Measurements from ENCODE around the gene VSIR.

The VSIR gene

DNA sequence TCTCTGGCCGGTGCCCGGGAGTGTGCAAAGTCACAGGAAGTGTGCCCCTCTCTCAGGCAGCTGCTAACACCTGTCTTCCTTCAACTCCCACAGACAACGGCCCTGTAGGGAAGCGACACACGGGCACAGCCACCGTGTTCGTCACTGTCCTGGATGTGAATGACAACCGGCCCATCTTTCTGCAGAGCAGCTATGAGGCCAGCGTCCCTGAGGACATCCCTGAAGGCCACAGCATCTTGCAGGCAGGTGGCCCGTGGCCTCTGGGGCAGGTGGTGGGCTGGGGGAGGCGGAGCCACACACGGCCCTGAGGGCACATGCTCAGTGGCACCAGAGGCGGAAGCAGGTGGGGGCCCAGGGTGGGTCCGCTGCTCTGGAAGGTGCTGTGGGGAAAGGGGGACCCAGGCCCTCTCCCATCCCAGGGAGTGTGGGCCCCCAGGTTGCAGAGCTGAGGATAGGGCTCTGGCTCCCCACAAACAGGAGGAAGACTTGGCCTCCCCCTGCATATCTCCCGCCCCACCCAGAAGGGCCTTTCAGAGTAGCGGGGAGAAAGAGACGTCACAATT lies 60.7 kb downstream of the VSIR start:
- DNase-seq (ENCODE audit: low read depth): no peak

DNA sequence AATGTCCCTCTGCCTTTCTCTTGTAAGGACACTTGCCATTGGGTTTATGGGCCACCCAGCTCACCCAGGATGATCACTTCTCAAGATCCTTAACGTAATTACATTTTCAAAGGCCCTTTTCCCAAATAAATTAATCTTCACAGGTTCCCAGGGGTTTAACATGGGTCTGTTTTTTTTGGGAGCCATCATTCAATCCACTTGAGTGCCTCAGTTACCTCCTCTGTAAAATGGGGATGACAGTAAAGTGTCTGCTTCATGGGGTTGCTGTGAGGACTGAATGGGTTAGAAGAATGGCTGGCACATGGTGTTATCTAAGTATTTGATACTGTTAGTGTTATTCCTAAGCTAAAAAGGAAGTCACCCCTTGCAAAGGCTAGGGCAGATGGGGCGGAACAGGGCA lies 61.1 kb downstream of the VSIR start:
- DNase-seq (ENCODE audit: low read depth): no peak

DNA sequence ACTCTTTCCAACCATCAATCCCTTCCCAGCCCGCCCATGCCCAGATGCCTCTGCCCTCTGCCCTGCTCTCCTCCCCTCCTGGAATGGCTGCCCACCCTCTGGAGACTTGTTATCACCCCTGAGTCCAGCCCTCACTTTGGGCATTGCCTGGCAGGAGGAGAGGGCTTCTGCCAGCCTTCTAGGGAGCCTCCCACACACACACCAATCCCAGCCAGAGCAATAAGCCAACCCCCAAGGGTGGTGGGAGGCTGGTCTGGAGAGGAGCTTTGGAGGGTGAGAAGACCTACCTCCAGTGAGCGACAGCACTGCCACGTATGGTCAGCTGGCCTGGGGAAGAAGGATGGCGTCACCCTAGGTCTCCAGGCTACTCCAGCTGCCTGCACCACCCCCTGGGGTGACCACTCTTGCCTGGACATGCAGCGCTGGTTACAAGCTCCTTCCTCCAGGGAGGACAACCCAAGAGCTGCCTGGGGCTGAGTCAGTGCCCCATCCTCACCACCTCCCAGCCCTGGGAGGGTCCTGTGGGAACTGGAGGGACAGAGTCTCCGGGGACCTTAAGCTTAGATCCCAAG lies 62.2 kb downstream of the VSIR start:
- no peak for DNase-seq (ENCODE audit: low read depth)

DNA sequence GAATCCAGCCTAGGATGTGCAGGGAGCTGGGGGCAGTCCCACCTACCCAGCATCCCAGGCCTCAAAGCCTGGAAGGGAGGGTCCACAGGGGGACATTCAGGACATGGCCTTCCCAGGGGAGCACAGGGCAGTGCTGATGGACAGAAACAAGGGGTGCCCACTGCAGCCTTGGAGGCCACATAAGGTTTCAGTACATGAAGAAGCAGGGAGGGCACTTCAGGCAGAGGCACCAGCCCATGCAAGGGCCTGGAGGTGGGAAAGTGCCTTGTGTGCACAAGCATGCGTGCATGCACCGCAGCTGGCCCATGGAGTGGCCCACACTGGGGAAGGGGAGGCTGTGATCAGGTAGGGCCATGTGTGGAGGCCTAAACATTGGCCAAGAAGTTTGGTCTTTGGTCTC lies 62.8 kb downstream of the VSIR start:
- DNase-seq (ENCODE audit: low read depth): no peak

DNA sequence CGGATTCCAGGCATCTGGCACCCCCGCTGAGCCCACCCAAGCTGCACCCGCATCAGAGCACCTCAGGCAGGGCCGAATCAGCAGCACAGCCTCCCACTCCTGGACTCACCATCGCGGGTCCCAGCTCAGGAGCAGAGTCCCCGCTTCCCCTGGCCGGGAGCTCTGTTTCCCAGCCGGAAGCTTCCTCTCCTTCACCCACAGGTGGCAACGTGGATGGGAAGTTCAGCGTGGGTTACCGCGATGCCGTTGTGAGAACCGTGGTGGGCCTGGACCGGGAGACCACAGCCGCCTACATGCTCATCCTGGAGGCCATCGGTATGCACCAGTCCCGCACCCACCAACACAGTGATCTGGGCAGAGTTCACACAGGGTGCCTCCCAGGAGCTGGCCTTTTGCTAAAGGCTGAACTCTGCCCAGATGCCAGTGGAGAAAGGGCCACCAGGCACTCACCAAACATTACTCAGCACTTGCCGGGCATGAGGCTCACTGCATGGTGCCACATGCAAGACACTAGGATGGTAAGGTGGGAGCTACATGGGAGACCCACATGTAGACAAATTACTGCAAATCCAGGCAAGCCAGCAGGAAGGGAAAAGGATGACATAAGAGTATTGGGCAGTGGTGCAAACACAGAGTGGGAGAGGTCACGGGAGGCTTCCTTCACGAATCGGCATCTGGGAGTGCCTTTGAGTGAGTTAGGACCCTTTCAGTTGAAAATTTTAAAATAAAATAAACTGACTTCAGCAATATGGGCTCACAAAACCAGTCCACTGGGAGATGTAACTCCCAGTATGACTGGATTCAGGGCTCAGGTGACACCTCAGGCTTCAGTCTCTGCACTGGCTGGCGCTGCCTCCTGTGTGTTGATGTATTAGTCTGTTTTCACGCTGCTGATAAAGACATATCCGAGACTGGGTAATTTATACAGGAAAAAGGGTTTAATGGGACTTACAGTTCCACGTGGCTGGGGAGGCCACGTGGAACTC lies 64.1 kb downstream of the VSIR start:
- DNase-seq (ENCODE audit: low read depth): no peak

DNA sequence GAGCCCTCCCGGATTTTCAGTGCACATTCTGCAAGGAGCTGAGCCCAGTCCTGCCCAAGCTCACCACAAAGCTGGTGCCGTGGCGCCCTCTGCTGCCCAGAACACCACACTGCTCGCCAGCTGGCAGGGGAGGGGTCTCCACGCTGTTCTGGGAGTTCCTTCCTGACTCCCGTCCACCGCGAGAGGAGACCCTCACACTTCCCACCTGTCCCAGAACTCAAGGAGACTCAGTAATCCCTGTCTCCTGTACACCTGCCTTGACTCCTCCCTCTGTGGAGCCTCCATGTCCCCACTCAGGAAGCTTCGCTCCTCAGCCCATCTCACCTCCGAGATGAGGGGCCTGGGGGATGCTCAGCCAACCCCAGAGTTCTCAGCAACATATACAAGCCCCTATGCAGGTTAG lies 65.0 kb downstream of the VSIR start:
- peak; percentile 33 for DNase-seq (ENCODE audit: low read depth)

DNA sequence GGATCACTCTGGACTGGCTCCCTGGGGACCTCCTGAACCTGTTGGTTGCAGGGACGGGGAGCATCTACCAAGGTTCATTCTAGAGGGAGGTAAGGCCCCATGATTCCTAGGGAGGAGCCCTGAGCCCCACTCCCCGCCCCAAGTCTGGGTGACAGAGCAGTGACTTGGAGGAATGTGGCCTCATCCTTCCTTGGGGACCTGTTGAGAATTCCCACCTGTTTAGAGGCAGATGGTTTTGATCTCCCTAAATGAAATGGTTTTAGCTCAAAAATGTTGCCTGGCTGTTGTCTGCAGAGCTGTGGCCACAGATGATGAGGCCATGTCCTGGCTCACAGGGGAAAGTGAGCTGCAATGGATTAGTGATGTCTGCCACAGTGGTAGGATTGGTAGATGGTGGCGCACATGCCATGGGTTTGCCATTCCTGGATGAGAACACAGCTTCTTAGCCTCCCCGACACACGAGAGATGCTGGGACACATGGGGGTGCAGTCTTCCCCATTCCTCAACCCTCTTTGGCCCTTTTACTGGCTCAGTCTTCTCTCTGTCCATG lies 66.0 kb downstream of the VSIR start:
- no peak for DNase-seq (ENCODE audit: low read depth)

DNA sequence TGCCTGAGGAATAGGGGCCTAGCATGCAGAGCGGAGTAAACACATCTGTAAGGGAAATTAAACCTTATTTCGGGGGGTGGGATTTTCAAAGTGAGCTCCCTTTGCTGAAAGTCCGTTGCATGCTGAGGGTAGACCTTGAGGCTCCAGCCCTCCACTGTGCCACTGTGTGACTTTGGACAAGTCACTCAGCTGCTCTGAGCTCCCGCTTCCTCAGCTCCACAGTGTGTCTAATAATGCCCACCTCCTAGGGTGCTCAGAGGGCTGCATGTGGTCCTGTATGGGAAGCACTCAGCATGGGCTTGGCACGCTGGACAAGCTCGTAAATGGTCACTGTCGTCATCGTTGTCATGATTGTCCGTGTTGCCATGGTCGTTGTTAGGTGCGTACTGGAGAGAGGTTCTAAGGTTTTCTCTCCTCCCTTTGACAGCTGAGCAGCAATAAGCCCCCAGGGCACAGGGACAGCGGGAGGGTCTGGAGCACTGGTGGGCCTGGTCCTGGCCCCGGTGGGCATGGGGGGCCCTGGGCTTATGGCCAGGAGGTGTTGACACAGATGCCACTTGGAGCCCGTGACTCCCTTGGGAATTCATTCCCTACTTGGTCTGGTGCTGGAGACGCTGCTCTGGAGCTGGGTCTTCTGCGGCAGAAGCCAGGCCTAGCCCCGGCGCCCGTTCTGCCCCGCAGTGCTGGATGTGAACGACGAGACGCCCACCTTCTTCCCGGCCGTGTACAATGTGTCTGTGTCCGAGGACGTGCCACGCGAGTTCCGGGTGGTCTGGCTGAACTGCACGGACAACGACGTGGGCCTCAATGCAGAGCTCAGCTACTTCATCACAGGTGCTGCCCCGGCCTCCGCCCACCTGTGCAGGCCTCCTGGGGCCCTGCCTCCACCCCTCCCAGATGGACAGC lies 66.9 kb downstream of the VSIR start:
- DNase-seq (ENCODE audit: low read depth): no peak

DNA sequence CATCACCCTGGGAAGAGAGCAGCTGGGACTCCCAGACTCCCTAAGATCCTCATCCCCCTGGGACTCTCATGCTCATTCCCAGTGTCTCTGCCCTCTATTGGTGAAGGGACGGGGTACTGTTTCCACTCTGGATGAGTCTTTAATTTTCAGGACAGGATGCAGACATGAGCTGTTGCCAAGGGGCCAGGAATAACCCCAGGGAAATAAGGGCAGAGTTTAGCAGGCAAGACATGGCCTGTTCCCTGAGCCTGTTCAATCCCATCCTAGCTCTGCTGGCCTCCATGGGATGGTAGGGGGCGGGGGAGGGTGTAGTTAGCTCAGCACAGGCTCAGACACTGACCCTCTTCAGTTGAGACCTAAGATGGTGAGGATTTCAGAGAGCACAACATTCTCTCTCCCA lies 67.7 kb downstream of the VSIR start:
- DNase-seq (ENCODE audit: low read depth): no peak

DNA sequence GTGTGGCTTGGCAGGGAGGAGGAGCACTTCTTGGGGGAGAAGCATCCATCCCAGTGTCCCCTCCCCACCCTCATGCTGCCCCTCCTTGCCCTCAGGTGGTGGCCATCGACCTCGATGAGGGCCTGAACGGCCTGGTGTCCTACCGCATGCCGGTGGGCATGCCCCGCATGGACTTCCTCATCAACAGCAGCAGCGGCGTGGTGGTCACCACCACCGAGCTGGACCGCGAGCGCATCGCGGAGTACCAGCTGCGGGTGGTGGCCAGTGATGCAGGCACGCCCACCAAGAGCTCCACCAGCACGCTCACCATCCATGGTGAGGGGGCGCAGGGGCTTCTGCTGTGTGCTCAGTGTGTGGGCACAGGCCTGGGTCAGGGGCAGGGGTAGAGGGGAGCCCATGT lies 68.5 kb downstream of the VSIR start:
- DNase-seq (ENCODE audit: low read depth): no peak

DNA sequence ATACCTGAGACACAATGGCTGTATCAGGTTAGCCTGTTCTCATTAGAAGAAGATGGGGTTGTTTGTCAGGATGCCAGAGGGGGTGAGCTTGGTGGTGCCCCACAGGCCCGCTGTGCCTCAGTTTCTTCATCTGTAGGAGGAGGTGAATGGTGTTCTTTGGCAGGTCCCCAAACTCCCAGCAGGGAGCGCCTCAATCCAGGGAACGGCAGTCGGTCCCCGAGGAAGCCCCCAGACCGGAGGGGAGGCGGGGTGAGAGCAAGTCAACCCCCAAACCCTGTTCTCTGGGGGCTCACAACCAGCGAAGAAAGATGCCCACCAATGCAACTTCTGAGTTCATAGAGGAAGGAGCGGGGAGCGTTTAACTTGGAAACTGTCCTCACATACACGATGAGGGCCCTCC lies 69.7 kb downstream of the VSIR start:
- DNase-seq (ENCODE audit: low read depth): no peak

DNA sequence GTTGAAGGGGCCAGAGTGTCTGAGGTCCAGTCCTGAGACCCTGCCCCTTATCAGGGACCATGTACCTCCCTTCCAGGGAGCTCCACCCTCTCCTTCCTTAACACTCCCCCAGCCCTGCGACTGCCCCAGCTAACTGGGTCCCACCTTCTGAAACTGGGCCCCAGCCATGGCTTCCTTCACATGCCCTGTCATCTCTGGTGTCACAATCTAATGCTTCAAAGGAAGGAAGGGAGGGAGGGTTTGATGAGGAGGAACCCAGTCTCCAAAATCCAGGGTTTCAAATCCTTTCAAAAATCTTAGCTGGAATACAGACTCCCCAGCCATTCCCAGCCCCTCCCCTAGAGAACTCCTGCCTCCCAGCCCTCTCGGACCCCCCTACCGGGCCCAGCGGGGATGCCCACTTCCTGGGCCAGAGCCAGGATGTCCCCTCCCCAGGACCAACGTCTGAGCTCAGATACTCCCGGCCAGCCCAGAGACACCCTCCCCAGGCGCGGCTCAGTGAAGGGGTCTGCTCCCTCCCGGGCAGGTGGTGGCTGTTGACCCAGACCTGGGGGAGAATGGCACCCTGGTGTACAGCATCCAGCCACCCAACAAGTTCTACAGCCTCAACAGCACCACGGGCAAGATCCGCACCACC lies 71.7 kb downstream of the VSIR start:
- DNase-seq (ENCODE audit: low read depth): no peak

DNA sequence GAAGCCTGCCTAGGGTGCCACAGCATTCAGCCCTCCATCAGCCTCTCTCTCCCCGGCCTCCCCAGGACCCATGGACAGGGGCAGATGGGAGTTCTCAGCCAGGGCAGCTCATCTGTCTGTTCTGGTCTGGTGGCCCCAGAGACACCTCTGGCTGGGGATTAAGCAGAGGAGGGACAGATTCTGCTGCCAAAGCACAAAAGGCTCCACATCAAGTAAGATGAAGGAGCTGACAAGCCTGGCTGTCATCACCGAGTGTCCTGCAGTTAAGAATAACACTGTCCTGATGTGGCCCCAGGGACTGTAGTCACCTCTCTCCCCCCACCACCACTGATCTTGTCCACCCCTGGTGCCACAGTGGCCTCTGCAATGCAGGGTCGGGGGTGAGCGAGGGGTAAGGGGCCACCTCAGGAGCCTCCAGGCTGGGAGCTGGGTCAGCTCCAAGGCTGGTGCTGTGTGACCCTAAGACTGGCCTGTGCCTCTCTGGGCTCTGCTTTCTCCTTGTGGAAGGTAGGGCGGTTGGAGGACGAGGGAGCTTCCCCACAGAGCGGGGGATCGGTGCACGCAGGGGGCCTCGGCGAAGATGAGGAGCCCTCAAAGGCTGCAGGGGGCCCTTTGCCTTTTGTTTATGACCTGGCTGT lies 72.5 kb downstream of the VSIR start:
- no peak for DNase-seq (ENCODE audit: low read depth)

DNA sequence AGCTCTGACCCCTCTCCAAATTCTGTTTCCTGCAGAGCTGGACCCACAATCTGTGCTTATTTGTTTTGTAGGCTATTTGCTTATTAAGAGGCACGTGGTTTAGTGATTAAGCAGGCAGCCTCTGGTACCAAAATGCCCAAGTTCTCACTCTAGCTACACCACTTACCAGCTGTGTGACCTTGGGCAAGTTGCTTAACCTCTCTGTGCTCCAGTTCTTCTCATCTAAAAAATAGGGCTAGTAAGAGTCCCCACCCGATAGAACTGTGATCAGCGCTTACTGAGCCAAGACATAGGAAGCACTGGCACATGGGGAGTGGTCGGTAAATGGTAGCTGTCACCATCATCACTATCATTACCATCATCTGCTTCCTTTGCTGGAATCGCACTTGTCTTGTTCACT lies 74.6 kb downstream of the VSIR start:
- no peak for DNase-seq (ENCODE audit: low read depth)

DNA sequence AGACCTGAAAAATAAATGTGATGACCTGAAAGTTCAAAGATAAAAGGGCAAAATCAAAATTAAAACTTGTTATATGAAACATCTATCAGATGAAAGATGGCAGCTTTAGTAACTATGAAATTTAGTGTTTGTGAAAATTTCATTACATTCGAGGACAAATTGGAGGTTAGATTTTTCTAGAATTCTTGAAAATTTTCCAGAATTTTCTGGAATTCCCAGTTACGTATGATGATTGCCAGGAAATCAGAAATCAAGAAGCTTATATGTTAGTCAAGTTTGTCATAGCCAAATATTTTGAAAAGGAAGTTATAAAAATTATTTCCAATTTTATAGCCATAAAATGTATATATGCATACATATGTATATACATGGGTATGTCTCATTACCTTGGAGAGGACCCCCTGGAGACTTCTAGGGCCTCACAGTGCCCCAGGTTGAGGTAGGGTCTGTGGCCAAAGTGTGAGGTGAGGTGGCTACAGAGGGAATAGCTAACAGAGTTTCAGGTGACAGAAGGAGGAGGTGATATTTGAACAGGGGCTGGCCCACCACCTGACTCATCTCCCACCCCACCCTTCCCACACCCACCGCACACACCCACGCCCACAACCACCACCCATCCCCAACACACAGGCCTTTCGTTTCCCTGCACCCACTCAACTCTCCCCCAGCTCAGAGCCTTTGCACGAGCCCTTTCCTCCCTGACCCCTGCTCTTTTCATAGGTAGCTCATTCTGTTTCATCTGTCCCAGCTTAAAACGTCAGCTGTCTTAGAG lies 75.2 kb downstream of the VSIR start:
- no peak for DNase-seq (ENCODE audit: low read depth)

Data from stimulated activated CD8-positive, alpha-beta memory T cell treated with anti-CD3 and anti-CD28 coated beads, Interleukin-12 subunit alpha, Interleukin-12 subunit beta, amount 100 ng/mL, for 1 hour (primary cell).